GM12878 (cell line): Measurements from ENCODE around the gene WNK1. TPM values are rescaled to one million over a fixed set of nuclear protein-coding genes. Genes with fewer than 3 reads are reported as not detected.

Experiments
- ATAC-seq: fragments of 200-7000 bp; cut with Tn5 transposase; 3 replicates; pipeline ENCODE4 v1.9.1; 2020; ENCODE audit warnings: mild to moderate bottlenecking, moderate library complexity
- BruUV-seq: library from RNA; stranded (reverse); fragments of 400-500 nt; replicated peaks from 2 replicates; lab custom pipeline; 2021; lab: Mats Ljungman, UMichigan
- CTCF ChIA-PET: fragments of 300-600 bp; sonication (Branson Sonifier 250); formaldehyde crosslinking; extraction: SDS; loops from one replicate; lab custom pipeline; 2021; ENCODE audit warnings: inconsistent platforms; lab: Yijun Ruan, JAX
- POLR2A ChIA-PET: fragments of 350-600 bp; formaldehyde crosslinking; extraction: SDS; loops from one replicate; lab custom pipeline; 2021; ENCODE audit warnings: inconsistent platforms; lab: Charles Lee
- RAD21 ChIA-PET: fragments of 300-600 bp; sonication (Branson Sonifier 250); formaldehyde crosslinking; loops from one replicate; lab custom pipeline; 2023; ENCODE audit warnings: antibody characterized with exemption; ENCODE audit not compliant: unreplicated experiment; lab: Charles Lee
- SMC1A ChIA-PET: fragments of 300-600 bp; sonication (Branson Sonifier 250); formaldehyde crosslinking; loops from one replicate; lab custom pipeline; 2023; ENCODE audit not compliant: unreplicated experiment, uncharacterized antibody; lab: Charles Lee
- DNase-seq: peaks from one replicate; pipeline ENCODE4 v3.0.0-alpha.2; 2011; ENCODE audit warnings: low read depth, low spot score
- FAIRE-seq: peaks from 3 replicates; lab custom pipeline; 2011; peaks lifted over from hg19 to GRCh38; lab: Jason Lieb, UNC
- H2AFZ ChIP-seq: 2 replicates; pipeline ENCODE4 v1.6.0; 2011; ENCODE audit warnings: low read depth, low read length, control low read depth; ENCODE audit not compliant: control insufficient read depth
- H3K27ac ChIP-seq: 2 replicates; pipeline ENCODE4 v1.5.1; 2011; ENCODE audit warnings: control low read depth; ENCODE audit not compliant: control insufficient read depth, insufficient read depth
- H3K27me3 ChIP-seq, 2 experiments: replicated peaks in 1 of 2; 2 replicates each; pipeline versions ENCODE4 v1.6.0 to v1.6.1; 2011; ENCODE audit warnings: low read length in 1 of 2; ENCODE audit not compliant: control insufficient read depth in 2 of 2, insufficient read depth in 2 of 2
- H3K36me3 ChIP-seq, 2 experiments: 2 replicates each; pipeline ENCODE4 v1.5.1; 2011; ENCODE audit warnings: low read length in 1 of 2; ENCODE audit not compliant: control insufficient read depth in 2 of 2, insufficient read depth in 2 of 2
- H3K4me1 ChIP-seq: 2 replicates; pipeline ENCODE4 v1.6.1; 2011; ENCODE audit warnings: mild to moderate bottlenecking, low read length, moderate library complexity, mixed read lengths; ENCODE audit not compliant: control insufficient read depth, insufficient read depth
- H3K4me2 ChIP-seq: 2 replicates; pipeline ENCODE4 v1.6.0; 2011; ENCODE audit warnings: control low read depth; ENCODE audit not compliant: control insufficient read depth, insufficient read depth
- H3K4me3 ChIP-seq: fragments of 200-600 bp; sonication (generic); 2 replicates; pipeline ENCODE4 v1.5.1; 2016
- H3K79me2 ChIP-seq: 2 replicates; pipeline ENCODE4 v1.6.0; 2011; ENCODE audit warnings: low read length; ENCODE audit not compliant: control insufficient read depth, insufficient read depth
- H3K9ac ChIP-seq: 2 replicates; pipeline ENCODE4 v1.8.0; 2011; ENCODE audit warnings: low read length, control low read depth, mixed read lengths; ENCODE audit not compliant: control insufficient read depth, insufficient read depth
- H3K9me3 ChIP-seq: replicated peaks from 3 replicates; pipeline ENCODE4 v1.5.1; 2011; ENCODE audit warnings: mild to moderate bottlenecking, low read length; ENCODE audit not compliant: control insufficient read depth, insufficient read depth
- H4K20me1 ChIP-seq: 2 replicates; pipeline ENCODE4 v1.6.0; 2011; ENCODE audit not compliant: control insufficient read depth, insufficient read depth
- CBX5 ChIP-seq: sonication (generic); IDR thresholded peaks from 2 replicates; pipeline ENCODE4 v1.6.1; 2016; ENCODE audit warnings: low read depth, moderate library complexity, mild to moderate bottlenecking, inconsistent platforms
- EED ChIP-seq: sonication (generic); IDR thresholded peaks from 2 replicates; pipeline ENCODE4 v1.6.1; 2016; ENCODE audit warnings: antibody characterized with exemption, low read depth
- MEF2B ChIP-seq: fragments of 450-650 bp; IDR thresholded peaks from 2 replicates; pipeline ENCODE4 v1.6.1; 2018; ENCODE audit warnings: mild to moderate bottlenecking, moderate library complexity; ENCODE audit not compliant: partially characterized antibody, poor library complexity, severe bottlenecking
- MXI1 ChIP-seq: fragments of 150-350 bp; IDR thresholded peaks from 2 replicates; pipeline ENCODE4 v1.6.1; 2011; ENCODE audit warnings: low read depth, mild to moderate bottlenecking, inconsistent platforms, low read length, improper control_type of control experiment
- NRF1 ChIP-seq: conservative IDR thresholded peaks from 2 replicates; pipeline ENCODE4 v1.6.1; 2011; ENCODE audit warnings: mild to moderate bottlenecking, low read depth, low read length, improper control_type of control experiment
- POLR2A ChIP-seq: IDR thresholded peaks from 2 replicates; pipeline ENCODE4 v1.6.1; 2011; ENCODE audit warnings: low read depth, mild to moderate bottlenecking, low read length
- TARDBP ChIP-seq: IDR thresholded peaks from 2 replicates; pipeline ENCODE4 v1.6.1; 2016; ENCODE audit warnings: borderline replicate concordance
- WGBS: methylation state at CpG from one replicate; pipeline ENCODE4 v1.1.6; 2016; ENCODE audit warnings: low lambda C conversion rate; ENCODE audit not compliant: insufficient replicate concordance, insufficient coverage; ENCODE audit errors: missing lambda C conversion rate; 5-methylcytosine and 5-hydroxymethylcytosine counted together
- in situ Hi-C: fragments of 300-500 bp; cut with MboI; formaldehyde crosslinking; loops from 9 replicates; pipeline ENCODE4 v1.14.3; 2018; ENCODE audit warnings: mixed read lengths
- intact Hi-C: fragments of 100-400 bp; cut with micrococcal nuclease; formaldehyde crosslinking; loops from one replicate; pipeline ENCODE4 v1.14.2; 2022; ENCODE audit not compliant: unreplicated experiment
- polyA plus RNA-seq, 11 experiments: library from polyadenylated mRNA; depleted of rRNA in 4 of 11; unstranded in 6 of 11; stranded (reverse) in 5 of 11; fragments of >200 nt; fragmentation: Nextera tagmentation in 4 of 11; fragmentation: Illumina TruSeq in 1 of 11; extraction: Ambion mirVana in 4 of 11; extraction: Trizol in 1 of 11; gene quantifications; 1 replicate in 1 of 11; 2 replicates in 10 of 11; pipeline versions ENCODE4 v1.2.1 to v1.2.3, GENCODE V29; 2011 to 2016; ENCODE audit warnings: inconsistent platforms in 2 of 11, missing spikeins in 2 of 11, low read depth in 1 of 11
- total RNA-seq, 4 experiments: library from RNA; depleted of rRNA in 3 of 4; stranded (reverse); fragments of >200 nt in 3 of 4; fragmentation: Illumina TruSeq in 1 of 4; extraction: Trizol in 1 of 4; gene quantifications; 2 replicates each; pipeline versions ENCODE4 v1.2.1 to v1.2.3, GENCODE V29; 2013 to 2021
- TF ChIP-seq, protein P1 (sequence below): IDR thresholded peaks from 2 replicates; pipeline ENCODE4 v1.6.1; 2012; ENCODE audit warnings: low read length, inconsistent platforms
- TF ChIP-seq, protein P2 (sequence below): fragments of 450-650 bp; IDR thresholded peaks from 2 replicates; pipeline ENCODE4 v1.6.1; 2017; ENCODE audit warnings: mild to moderate bottlenecking, moderate library complexity

The WNK1 gene
- total and polyA plus RNA-seq, 10 of the 15 experiments (the other 5 are each of a cell fraction or from before 2014, with no cell fraction given): 9.6 to 151 (median 86.6) TPM

DNA sequence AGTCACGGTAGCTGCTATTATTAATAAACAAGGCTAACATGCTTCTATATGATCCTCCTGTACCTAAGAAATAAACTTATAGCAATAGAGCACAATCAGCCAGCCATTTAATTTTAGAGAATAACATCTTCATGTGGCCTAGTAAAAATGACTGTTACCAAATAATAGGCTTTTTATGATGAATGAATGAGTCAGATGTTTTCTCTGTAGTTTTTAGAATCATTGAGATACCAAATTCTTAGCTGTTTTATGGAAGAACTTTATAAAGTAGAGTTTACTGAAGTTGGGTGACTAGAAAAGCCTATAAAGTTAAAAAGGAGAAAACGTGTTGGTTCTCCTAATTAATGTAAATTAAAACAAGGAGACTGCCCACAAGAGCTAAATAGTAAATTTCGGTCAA, 40.7 kb downstream of the WNK1 start:
- 77% methylated on average over 3 of the region's 3 CpGs for WGBS
- ChIA-PET POLR2A (interaction anchor here (1.1 to 2.6 kb wide), 2 partner anchors 12 to 16 kb away, joined by 4 to 9 read pairs; no protein-coding TSS in a partner anchor), SMC1A (interaction anchor here (0.9 to 2.4 kb wide), 9 partner anchors 9 to 36 kb away, joined by 3 to 15 read pairs (median 3); no protein-coding TSS in a partner anchor), RAD21 (interaction anchor here (0.7 to 0.9 kb wide), 2 partner anchors 12 to 18 kb away, joined by 3 to 4 read pairs; no protein-coding TSS in a partner anchor), CTCF (interaction anchor here (0.6 to 1.5 kb wide), 7 partner anchors 11 to 267 kb away, joined by 3 to 4 read pairs (median 3); no protein-coding TSS in a partner anchor)
- Histone ChIP-seq H3K4me2 (no peak overlapping the region), H2AFZ (no peak overlapping the region), H3K27me3 (no peaks in the 10 kb centered on the region), H3K36me3 (peaks cover 0 to 2% of the 10 kb centered on the region in 2 experiments; a peak in 3 of 4 replicates), H3K9me3 (no peaks in the 10 kb centered on the region), H3K4me1 (peaks cover 24% of the 10 kb centered on the region), H3K79me2 (peaks cover 99% of the 10 kb centered on the region), H3K27ac (no peak overlapping the region), H4K20me1 (no peaks in the 10 kb centered on the region; the same call in 1 of the 2 replicates), H3K4me3 (no peak overlapping the region), H3K9ac (no peak overlapping the region)
- no TSS peak for BruUV-seq
- intact Hi-C loops (loop anchor here (5.0 kb wide), 1 partner anchor 36 kb away; no protein-coding TSS in a partner anchor), in situ Hi-C loops (no loop called here)
- ATAC-seq (no peak), FAIRE-seq (no peak), DNase-seq (no peak)
- TF ChIP-seq MXI1 (no peak), TARDBP (no peak), POLR2A (no peak), CBX5 (no peak), MEF2B (no peak), EED (no peak), NRF1 (no peak)
- TF ChIP-seq, protein P1, sequence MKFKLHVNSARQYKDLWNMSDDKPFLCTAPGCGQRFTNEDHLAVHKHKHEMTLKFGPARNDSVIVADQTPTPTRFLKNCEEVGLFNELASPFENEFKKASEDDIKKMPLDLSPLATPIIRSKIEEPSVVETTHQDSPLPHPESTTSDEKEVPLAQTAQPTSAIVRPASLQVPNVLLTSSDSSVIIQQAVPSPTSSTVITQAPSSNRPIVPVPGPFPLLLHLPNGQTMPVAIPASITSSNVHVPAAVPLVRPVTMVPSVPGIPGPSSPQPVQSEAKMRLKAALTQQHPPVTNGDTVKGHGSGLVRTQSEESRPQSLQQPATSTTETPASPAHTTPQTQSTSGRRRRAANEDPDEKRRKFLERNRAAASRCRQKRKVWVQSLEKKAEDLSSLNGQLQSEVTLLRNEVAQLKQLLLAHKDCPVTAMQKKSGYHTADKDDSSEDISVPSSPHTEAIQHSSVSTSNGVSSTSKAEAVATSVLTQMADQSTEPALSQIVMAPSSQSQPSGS: no peak
- TF ChIP-seq, protein P2, sequence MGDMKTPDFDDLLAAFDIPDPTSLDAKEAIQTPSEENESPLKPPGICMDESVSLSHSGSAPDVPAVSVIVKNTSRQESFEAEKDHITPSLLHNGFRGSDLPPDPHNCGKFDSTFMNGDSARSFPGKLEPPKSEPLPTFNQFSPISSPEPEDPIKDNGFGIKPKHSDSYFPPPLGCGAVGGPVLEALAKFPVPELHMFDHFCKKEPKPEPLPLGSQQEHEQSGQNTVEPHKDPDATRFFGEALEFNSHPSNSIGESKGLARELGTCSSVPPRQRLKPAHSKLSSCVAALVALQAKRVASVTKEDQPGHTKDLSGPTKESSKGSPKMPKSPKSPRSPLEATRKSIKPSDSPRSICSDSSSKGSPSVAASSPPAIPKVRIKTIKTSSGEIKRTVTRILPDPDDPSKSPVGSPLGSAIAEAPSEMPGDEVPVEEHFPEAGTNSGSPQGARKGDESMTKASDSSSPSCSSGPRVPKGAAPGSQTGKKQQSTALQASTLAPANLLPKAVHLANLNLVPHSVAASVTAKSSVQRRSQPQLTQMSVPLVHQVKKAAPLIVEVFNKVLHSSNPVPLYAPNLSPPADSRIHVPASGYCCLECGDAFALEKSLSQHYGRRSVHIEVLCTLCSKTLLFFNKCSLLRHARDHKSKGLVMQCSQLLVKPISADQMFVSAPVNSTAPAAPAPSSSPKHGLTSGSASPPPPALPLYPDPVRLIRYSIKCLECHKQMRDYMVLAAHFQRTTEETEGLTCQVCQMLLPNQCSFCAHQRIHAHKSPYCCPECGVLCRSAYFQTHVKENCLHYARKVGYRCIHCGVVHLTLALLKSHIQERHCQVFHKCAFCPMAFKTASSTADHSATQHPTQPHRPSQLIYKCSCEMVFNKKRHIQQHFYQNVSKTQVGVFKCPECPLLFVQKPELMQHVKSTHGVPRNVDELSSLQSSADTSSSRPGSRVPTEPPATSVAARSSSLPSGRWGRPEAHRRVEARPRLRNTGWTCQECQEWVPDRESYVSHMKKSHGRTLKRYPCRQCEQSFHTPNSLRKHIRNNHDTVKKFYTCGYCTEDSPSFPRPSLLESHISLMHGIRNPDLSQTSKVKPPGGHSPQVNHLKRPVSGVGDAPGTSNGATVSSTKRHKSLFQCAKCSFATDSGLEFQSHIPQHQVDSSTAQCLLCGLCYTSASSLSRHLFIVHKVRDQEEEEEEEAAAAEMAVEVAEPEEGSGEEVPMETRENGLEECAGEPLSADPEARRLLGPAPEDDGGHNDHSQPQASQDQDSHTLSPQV: no peak
